Peyer's patch (tissue), 4 donors: Measurements from ENCODE around the gene XAGE5. TPM values are rescaled to one million over a fixed set of nuclear protein-coding genes. Genes with fewer than 3 reads are reported as not detected.
"Not testable (repeated sequence)": the region's sequence is repeated elsewhere in the genome, so short reads cannot be mapped to it uniquely, and the experiment has no call there.

Experiments used
- DNase-seq, 3 donors: peaks; one replicate each; pipeline ENCODE4 v3.0.0-alpha.2; 2017 to 2019
- H3K27ac ChIP-seq, 4 donors: fragments of 200-600 bp; sonication (generic); one replicate each; pipeline ENCODE4 v1.5.1; 2016 to 2019
- H3K27me3 ChIP-seq, 2 donors: fragments of 200-600 bp; sonication (generic); one replicate each; pipeline ENCODE4 v1.5.1; 2019
- H3K36me3 ChIP-seq, 3 donors: fragments of 200-600 bp; sonication (generic); one replicate each; pipeline ENCODE4 v1.5.1; 2016 to 2019
- H3K4me1 ChIP-seq, 4 donors: fragments of 200-600 bp; sonication (generic); one replicate each; pipeline ENCODE4 v1.5.1; 2016 to 2019
- H3K4me3 ChIP-seq, 4 donors: fragments of 200-600 bp; sonication (generic); 1 replicate in 3 of 4; 2 replicates in 1 of 4; pipeline ENCODE4 v1.5.1; 2016 to 2019; ENCODE audit warnings: mild to moderate bottlenecking in 1 of 4
- H3K9me3 ChIP-seq, 4 donors: fragments of 200-600 bp; sonication (generic); one replicate each; pipeline ENCODE4 v1.5.1; 2016 to 2019; ENCODE audit warnings: mild to moderate bottlenecking in 1 of 4
- POLR2A ChIP-seq, 2 donors: fragments of 450-650 bp; IDR thresholded peaks; one replicate each; pipeline ENCODE4 v1.5.1; 2017; ENCODE audit warnings: antibody characterized with exemption in 2 of 2, mild to moderate bottlenecking in 2 of 2, moderate library complexity in 2 of 2
- total RNA-seq, 4 donors: library from RNA; depleted of rRNA; stranded (reverse); fragments of >200 nt; gene quantifications; one replicate each; pipeline ENCODE4 v1.1.0, GENCODE V29; 2016
- TF ChIP-seq, protein P1 (sequence below), 6 experiments: fragments of 450-650 bp in 4 of 6; fragments of 200-600 bp in 2 of 6; sonication (generic) in 1 of 6; IDR thresholded peaks; one replicate each; pipeline ENCODE4 v1.5.1; 2017 to 2019; ENCODE audit warnings: antibody characterized with exemption in 6 of 6, mild to moderate bottlenecking in 3 of 6, moderate library complexity in 1 of 6

Gene XAGE5
- total RNA-seq: not detected

DNA sequence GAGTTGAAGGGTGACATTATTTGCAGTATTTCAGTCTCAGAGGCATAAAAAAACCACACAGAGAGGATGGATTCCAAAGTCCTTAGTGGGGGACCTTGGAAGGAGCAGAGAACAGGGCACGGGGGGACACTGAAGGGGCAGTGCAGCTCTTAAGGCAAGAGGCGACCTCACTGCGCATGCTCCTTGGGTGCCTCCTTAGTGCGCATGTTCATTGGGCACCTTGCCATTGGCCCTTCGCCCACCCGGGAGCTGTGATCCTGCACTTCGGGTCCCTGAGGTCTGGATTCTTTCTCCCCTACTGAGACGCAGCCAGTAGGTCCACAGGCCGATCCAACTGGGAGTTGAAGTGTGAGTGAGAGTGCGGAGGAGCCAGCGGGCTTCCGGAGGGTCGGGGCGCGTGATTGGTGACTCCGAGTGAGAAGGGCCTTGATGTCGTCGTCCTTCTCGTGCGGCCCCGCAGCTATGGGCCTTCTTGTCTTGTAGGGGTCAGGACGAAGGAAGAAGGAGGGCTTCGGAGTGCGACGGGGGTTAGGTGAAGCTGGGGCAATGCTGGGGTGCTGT, at the start of gene XAGE5:
Gene XAGE5, plus strand, starts transcription at position 223 of the 561 bp plus-strand sequence. CDS start 1,280 bp downstream, outside the sequence.
- Histone ChIP-seq H3K36me3 (no peaks in the 10 kb centered on the region), H3K27ac (no peak within 1 kb of the TSS), H3K4me1 (no peaks in the 10 kb centered on the region), H3K9me3 (no peaks in the 10 kb centered on the region), H3K4me3 (no peak within 1 kb of the TSS), H3K27me3 (no peaks in the 10 kb centered on the region)
- no peak for DNase-seq
- TF ChIP-seq POLR2A (IDR thresholded peaks at IDR 0.05): no peak
- TF ChIP-seq, protein P1, sequence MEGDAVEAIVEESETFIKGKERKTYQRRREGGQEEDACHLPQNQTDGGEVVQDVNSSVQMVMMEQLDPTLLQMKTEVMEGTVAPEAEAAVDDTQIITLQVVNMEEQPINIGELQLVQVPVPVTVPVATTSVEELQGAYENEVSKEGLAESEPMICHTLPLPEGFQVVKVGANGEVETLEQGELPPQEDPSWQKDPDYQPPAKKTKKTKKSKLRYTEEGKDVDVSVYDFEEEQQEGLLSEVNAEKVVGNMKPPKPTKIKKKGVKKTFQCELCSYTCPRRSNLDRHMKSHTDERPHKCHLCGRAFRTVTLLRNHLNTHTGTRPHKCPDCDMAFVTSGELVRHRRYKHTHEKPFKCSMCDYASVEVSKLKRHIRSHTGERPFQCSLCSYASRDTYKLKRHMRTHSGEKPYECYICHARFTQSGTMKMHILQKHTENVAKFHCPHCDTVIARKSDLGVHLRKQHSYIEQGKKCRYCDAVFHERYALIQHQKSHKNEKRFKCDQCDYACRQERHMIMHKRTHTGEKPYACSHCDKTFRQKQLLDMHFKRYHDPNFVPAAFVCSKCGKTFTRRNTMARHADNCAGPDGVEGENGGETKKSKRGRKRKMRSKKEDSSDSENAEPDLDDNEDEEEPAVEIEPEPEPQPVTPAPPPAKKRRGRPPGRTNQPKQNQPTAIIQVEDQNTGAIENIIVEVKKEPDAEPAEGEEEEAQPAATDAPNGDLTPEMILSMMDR (IDR thresholded peaks at IDR 0.05): no peak

DNA sequence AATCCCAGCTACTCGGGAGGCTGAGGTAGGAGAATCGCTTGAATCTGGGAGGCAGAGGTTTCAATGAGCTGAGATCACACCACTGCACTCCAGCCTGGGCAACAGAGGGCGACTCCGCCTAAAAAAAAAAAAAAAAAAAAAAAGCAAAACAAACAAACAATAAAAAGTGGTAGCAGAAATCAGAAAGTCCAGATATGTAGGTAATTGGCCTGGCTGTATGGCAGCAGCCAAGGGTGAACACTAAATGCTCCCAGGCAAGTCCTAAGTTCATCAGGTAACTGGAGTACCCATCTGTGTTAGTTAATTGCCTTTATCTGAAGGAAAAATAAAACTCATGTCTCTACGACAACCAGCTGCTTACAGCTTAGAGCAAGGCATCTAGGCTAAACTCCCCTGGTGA, 45.1 kb upstream of the XAGE5 start:
- not testable (repeated sequence) for H3K4me3 ChIP-seq, H3K27ac ChIP-seq, H3K9me3 ChIP-seq, DNase-seq, H3K36me3 ChIP-seq, H3K27me3 ChIP-seq, H3K4me1 ChIP-seq

DNA sequence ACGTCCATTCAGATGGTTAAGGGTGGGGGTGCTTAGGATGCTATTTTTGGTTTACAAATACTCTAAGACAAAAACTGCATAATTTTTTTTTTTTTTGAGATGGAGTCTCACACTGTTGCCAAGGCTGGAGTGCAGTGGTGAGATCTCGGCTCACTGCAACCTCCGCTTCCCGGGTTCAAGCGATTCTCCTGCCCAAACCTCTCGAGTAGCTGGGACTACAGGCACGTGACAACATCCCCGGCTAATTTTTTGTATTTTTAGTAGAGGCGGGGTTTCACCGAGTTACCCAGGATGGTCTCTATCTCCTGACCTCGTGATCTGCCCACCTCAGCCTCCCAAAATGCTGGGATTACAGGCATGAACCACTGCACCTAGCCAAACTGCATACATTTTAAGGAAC, 37.6 kb upstream of the XAGE5 start:
- H3K27ac ChIP-seq, H3K4me3 ChIP-seq, H3K4me1 ChIP-seq, DNase-seq, H3K27me3 ChIP-seq, H3K9me3 ChIP-seq, H3K36me3 ChIP-seq: not testable (repeated sequence)

- not testable (repeated sequence) for H3K4me3 ChIP-seq, H3K27me3 ChIP-seq, H3K36me3 ChIP-seq, DNase-seq, H3K9me3 ChIP-seq, H3K27ac ChIP-seq, H3K4me1 ChIP-seq
These were observed 13.8 kb upstream of the XAGE5 start, which contains the start of gene SPANXN5 for GRCh38 chrX:52797327-52797726. Gene SPANXN5 (minus strand): TSS chrX:52797427. CDS start chrX:52797348, 79 bp downstream.

- H3K4me1 ChIP-seq, H3K36me3 ChIP-seq, H3K9me3 ChIP-seq, H3K27me3 ChIP-seq, DNase-seq, H3K27ac ChIP-seq, H3K4me3 ChIP-seq: not testable (repeated sequence)
These were observed 6.2 kb upstream of the XAGE5 start for GRCh38 chrX:52804876-52805275.

GRCh38 chrX:52819788-52820187, 8.7 kb downstream of the XAGE5 start:
- Histone ChIP-seq H3K4me1 (no peaks in the 10 kb centered on the region), H3K9me3 (no peaks in the 10 kb centered on the region), H3K27me3 (no peaks in the 10 kb centered on the region), H3K4me3 (no peak overlapping the region), H3K27ac (no peak overlapping the region), H3K36me3 (no peaks in the 10 kb centered on the region)
- TF ChIP-seq, protein P1 (IDR thresholded peaks at IDR 0.05): no peak
- no peak for TF ChIP-seq POLR2A (IDR thresholded peaks at IDR 0.05)
- DNase-seq: no peak

- H3K4me3 ChIP-seq: no peak overlapping the region
- H3K27me3 ChIP-seq: no peaks in the 10 kb centered on the region
- H3K9me3 ChIP-seq: no peaks in the 10 kb centered on the region
- H3K36me3 ChIP-seq: no peaks in the 10 kb centered on the region
- no peak overlapping the region for H3K27ac ChIP-seq
- DNase-seq: no peak
- no peaks in the 10 kb centered on the region for H3K4me1 ChIP-seq
- TF ChIP-seq POLR2A (IDR thresholded peaks at IDR 0.05): no peak
- TF ChIP-seq, protein P1 (IDR thresholded peaks at IDR 0.05): no peak
These were observed 10.1 kb downstream of the XAGE5 start for GRCh38 chrX:52821079-52821760.

GRCh38 chrX:52824608-52825007, 13.5 kb downstream of the XAGE5 start:
- no peaks in the 10 kb centered on the region for H3K36me3 ChIP-seq
- DNase-seq: no peak
- no peaks in the 10 kb centered on the region for H3K4me1 ChIP-seq
- no peaks in the 10 kb centered on the region for H3K27me3 ChIP-seq
- TF ChIP-seq, protein P1 (IDR thresholded peaks at IDR 0.05): no peak
- TF ChIP-seq POLR2A (IDR thresholded peaks at IDR 0.05): no peak
- no peak overlapping the region for H3K4me3 ChIP-seq
- no peak overlapping the region for H3K27ac ChIP-seq
- no peaks in the 10 kb centered on the region for H3K9me3 ChIP-seq
